Activated CD4-positive, alpha-beta T cell treated with anti-CD3 and anti-CD28 coated beads, Interleukin-2, Interleukin-6, amounts not matched to agents 100 ng/mL and 50 ng/mL, durations not matched to agents 16 hours and 8 hours (primary cell): ENCODE measurements around the gene ANK2.
"Not testable (repeated sequence)": the region's sequence is repeated elsewhere in the genome, so short reads cannot be mapped to it uniquely, and the experiment has no call there.

ENCODE experiments used
- DNase-seq: peaks from one replicate; pipeline ENCODE4 v3.0.0-alpha.2; 2020

The ANK2 gene

DNA sequence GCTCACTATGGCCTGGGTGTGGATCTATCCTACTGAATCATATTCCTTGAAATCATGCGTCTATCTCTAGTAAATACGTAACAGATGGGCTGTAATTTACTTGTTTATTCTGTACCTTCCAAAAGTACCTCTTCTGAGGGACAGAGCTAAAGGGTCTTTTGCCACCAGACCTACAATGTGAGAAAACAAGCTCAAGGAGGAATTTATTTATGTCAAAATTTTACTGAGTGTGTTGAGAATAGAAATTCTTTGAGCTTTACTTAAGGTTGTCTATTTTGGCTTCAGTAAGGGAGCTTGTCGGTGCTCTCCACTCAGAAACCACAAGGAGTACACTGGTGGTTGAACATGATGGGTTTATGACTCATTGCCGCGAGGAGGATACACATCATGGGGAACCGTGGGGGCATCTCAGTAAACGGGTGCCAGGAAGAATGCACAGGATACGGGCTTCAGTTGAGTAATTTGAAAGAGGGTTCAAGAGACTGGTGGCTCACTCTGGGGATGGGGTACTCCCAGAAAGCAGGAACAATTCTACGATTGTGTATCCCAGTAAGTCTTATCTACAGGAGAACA is 3.0 kb downstream of the ANK2 start:
- DNase-seq: peak; percentile 61

DNA sequence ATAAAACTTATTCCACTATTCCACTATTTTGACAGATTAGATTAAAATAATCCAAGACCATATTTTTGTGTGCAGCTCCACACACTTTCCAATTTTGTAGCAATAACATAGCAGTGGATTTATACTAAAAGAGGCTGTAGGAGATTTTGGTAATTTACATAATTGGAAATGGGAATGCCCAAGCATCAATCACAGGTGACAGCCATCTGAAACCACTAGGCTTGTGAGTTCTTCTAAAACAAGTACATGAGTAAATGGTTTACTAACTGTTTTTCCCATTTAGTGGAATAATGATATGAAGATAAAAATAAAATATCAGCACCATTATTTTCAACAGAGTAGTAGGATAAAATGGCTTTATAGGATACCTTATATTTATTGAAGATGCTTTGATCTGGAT is 4.4 kb downstream of the ANK2 start:
- DNase-seq: no peak

DNA sequence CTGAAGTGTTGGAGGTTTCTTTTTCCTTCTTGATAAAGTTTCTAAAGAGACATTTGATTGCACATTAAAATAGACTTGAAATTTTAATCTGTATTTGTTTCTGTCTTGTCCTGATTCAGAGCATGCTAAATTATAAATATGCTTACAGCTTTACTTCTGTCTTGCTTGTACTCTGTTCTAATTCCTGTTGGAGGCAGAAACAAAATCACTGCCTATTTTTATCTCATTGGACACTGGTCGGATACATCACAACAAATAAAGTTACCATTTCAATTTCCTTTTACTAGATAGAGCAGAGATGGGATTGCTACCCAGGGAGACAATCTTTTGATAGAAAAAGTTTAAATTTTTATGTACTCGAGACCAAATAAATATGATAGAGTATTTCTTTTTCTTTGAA is 6.9 kb downstream of the ANK2 start:
- DNase-seq: no peak

DNA sequence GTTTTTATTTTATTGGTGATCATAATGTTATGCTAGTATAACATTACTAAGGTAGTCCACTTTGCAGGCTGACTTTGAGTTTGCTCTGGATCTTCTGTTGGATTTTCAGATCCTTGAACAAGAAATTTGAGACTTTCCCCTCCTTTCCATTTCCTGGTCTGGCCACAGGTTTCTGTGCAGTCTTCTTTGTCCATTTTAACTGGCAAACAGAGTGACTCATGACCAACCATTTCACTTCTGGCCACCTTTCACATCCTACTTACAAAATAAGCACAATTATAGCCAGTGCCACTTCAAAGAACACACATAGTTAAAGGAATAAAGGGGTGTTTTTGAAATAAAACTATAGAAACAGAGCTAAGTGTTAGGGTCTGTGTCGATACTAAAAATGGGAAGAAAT is 8.4 kb downstream of the ANK2 start:
- no peak for DNase-seq

GRCh38 chr4:113059449-113060182 is 10.2 kb downstream of the ANK2 start:
- no peak for DNase-seq

GRCh38 chr4:113060853-113061252 is 11.4 kb downstream of the ANK2 start:
- DNase-seq: no peak

DNA sequence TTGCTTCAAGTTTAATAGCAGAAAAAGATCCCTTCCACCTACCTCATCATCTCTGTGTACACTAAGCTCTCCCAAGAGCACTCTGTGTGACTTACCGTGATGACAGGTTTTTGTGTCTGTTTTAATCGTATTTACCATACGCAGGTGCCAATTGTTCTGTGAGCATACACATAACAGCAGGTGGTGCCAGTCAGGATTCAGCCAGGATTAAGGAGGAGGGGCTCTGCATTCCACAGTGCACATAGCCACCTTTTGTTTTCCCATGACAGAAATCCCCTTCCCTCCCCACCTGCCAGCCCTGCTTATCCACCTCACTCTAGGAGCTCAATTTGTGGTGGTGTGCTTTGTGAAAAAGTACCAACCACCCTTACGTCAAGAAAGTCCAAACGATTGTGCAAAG is 14.8 kb downstream of the ANK2 start:
- DNase-seq: no peak

DNA sequence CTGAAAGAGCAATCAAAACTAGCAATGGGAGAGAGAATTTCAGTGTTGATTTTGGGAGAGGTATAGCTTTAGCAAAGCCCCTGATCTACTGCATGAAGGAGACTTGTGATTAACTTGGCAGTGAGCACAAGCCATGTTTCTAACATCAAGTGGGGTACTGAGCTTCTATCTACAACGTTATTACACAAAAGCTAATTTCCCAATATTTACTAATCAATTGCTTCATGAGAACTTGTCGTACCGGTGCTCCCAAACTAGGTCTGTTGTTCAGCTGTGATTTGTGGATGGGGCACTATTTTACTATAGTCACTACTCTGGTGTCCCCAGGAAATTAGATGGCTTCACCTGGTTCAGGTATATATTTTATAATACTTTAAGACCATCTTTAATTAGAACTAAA is 16.2 kb downstream of the ANK2 start:
- DNase-seq: no peak

GRCh38 chr4:113068771-113069170 is 19.3 kb downstream of the ANK2 start:
- DNase-seq: not testable (repeated sequence)

DNA sequence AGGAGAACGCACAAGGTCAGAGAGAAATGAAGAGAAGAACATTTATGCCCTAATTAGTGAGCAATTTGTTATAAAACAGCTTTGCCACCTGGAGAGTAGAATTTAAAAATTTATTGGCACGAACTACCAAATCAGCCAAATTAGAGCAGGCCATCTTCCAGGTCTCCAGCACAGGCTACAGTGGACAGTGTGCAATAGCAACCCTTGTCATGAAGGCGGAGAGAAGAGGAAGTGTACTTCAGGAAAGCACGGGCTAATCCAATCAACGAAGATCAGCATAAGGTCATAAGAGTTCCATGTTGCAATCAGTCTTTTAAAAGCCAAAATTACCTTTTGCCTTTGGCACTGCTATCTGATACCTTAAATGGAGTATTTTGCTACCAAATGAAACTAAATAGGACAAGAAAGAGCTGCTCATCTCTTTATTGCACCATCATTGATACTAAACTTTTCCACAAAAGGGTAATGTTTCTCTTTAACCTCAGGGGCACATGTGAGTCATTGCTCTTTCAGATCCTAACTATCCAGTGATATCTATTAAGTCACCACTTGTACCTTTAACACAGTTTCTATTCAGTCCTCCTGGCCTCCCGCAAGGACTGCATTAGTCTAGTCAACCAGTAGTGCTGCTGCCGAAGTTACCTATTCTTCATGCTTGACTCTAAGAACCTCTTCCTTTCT is 19.9 kb downstream of the ANK2 start:
- DNase-seq: no peak

- DNase-seq: no peak
Measured at GRCh38 chr4:113070755-113071154, 21.3 kb downstream of the ANK2 start.

GRCh38 chr4:113071274-113071673 is 21.8 kb downstream of the ANK2 start:
- DNase-seq: no peak

GRCh38 chr4:113071805-113072204 is 22.4 kb downstream of the ANK2 start:
- no peak for DNase-seq

DNA sequence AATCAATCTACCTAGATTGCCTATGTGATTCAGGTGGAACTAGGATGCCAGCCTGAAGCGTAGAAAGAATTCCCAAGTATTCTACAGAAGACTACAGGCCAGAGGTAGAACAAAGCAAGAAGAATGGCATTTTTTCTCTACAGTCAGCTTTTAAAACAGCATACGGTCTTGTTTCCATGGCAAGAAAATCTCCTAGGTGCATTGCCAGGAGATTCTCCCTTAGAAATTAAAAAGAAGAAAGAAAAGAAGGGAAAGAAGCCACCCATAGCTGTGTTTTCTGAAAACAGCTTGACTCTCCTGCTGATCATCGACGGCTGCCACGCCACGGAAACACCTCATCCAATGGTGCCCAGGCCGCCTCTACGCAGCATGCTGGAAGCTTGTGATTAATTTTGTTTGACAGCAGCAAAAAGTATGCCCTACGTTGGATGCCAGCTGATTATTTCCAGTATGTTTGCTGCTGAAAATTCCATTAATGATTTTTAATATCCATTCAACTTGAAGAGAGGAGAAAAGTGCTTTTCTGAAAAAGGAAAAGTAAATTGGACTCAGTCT is 24.1 kb downstream of the ANK2 start:
- DNase-seq: no peak

DNA sequence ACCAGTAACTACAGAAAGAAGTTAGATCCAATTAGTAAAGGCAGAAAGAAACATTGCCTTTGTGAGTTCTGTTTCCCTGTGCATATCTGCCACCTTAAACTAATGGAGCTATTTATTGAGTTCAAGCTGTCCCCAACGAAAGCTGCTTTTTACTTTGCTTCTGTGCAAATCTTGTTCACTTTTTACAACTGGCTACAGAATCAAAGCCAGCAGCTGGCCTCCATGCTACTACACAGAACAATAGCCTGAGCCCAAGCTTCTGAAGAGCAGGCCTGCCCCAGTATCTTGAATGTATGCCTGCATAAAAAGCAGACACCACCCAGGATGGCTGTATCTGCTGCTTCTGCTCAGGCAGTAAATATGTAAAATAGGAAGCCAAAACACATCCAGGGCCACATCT is 28.1 kb downstream of the ANK2 start:
- no peak for DNase-seq

- no peak for DNase-seq
Measured at GRCh38 chr4:113078066-113078465, 28.6 kb downstream of the ANK2 start.

DNA sequence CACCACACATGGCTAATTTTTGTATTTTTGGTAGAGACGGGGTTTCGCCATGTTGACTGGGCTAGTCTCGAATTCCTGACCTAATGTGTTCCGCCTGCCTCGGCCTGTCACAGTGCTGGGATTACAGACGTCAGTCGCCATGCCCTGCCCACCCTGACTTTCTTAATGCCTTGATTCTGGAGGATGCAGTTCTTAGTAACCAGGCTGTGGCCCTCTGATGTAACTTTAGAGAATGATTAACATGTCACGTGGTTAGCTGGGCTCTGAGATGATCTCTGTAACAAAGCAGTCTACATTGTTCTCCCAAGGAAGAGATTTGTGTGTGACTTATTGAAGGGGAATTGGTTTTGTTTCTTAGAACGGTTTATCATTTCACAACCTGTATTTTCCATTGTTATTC is 30.6 kb downstream of the ANK2 start:
- DNase-seq: no peak

- no peak for DNase-seq
Measured at GRCh38 chr4:113080624-113081023, 31.2 kb downstream of the ANK2 start.

GRCh38 chr4:113083346-113083745 is 33.9 kb downstream of the ANK2 start:
- no peak for DNase-seq

DNA sequence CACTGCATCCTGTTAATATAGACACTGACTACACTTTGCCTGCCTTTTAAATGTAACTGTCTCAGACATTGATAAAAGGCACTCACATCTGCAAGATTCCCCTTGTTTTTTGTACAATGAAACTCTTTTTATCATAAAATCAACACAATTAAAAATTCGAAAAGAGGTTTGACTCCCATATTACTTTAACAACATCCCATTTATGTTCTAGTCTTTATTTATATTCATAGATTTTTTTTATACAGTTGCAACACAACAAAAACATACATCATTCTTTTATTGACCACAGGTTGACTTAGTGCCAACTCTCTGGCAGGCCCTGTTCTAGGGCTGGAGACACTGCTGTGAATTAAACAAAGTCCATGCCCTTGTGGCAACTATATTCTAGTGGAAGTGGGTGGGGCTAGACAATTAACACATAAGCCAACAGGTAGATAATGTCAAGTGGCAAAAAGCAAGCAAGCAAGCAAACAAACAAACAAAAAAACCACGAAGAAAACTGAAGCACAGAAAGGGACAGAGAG is 36.8 kb downstream of the ANK2 start:
- DNase-seq: no peak

- no peak for DNase-seq
Measured at GRCh38 chr4:113088050-113088449, 38.6 kb downstream of the ANK2 start.

GRCh38 chr4:113090954-113091353 is 41.5 kb downstream of the ANK2 start:
- no peak for DNase-seq

- DNase-seq: no peak
Measured at GRCh38 chr4:113094331-113094730, 44.9 kb downstream of the ANK2 start.

DNA sequence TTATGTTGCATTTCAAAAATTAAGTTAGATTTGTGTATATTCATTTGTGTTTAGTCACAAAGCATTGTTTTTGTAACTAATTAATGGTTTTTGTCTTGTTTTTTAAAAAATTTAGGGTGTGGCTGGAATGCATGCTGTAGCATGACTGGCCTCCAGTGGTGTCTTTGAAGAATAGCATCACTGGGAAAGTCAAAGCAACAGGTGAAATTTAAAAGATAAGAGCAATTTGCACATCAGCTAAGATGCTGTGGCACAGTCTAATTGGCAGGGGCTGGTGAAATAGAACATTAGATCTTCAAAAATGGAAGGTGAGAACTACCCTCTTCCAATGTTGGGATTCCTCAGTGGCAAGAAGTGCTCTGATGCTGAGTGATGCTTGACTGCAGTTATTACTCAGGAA is 45.3 kb downstream of the ANK2 start:
- DNase-seq: no peak
